A673 (cell line): Measurements from ENCODE around the gene PRKCH.

Experiments
- CTCF ChIP-seq: fragments of 300-800, 200-600 bp; sonication (generic); conservative IDR thresholded peaks from 2 replicates; pipeline ENCODE4 v1.5.1; 2017; ENCODE audit warnings: low read depth, mild to moderate bottlenecking, antibody characterized with exemption, low read length, moderate library complexity, mixed read lengths
- EZH2 ChIP-seq: fragments of 200-600 bp; sonication (generic); IDR thresholded peaks from 2 replicates; pipeline ENCODE4 v1.6.1; 2017; ENCODE audit warnings: borderline replicate concordance, low read depth, mild to moderate bottlenecking, mixed read lengths, antibody characterized with exemption, low read length; ENCODE audit not compliant: poor library complexity, severe bottlenecking

DNA sequence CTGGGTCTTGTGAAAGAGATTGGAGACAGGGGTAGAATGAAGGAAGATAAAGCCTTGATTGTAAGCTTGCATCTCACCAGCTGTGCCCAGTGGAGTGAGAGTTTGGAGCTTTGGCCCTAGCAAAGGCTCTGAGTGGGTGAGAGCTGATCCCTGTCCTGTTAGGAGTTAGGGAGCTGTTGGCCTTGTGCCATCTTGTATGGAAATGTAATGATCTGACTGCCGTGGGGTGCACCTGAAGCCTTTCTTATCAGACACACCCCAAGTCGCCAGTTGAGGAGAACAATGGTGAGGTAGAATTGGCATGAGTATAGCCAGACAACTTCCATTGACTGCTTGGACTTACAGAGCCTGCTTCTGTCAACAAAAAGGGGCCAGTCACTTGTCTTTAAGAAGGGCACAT, 130.1 kb downstream of the PRKCH start:
- TF ChIP-seq CTCF, result no peak
- no peak for TF ChIP-seq EZH2
